NCI-H69 (cell line): ENCODE results near the gene SUGCT.
"Not testable (repeated sequence)": the region's sequence is repeated elsewhere in the genome, so short reads cannot be mapped to it uniquely, and the experiment has no call there.

ENCODE experiments used
- DNase-seq: peaks from one replicate; lab custom pipeline; 2025; lab: John Stamatoyannopoulos, UW

Gene SUGCT

GRCh38 chr7:40405991-40406390 lies 271.2 kb downstream of the SUGCT start:
- DNase-seq: no peak

- no peak for DNase-seq
These were observed 277.5 kb downstream of the SUGCT start for GRCh38 chr7:40412323-40412722.

GRCh38 chr7:40414704-40415103 lies 279.9 kb downstream of the SUGCT start:
- not testable (repeated sequence) for DNase-seq

- DNase-seq: no peak
These were observed 283.6 kb downstream of the SUGCT start for GRCh38 chr7:40418448-40418847.

GRCh38 chr7:40418983-40419382 lies 284.2 kb downstream of the SUGCT start:
- DNase-seq: no peak

- no peak for DNase-seq
These were observed 285.0 kb downstream of the SUGCT start for GRCh38 chr7:40419806-40420205.

- DNase-seq: no peak
These were observed 286.6 kb downstream of the SUGCT start for GRCh38 chr7:40421433-40421832.

GRCh38 chr7:40425696-40426095 lies 290.9 kb downstream of the SUGCT start:
- no peak for DNase-seq

- no peak for DNase-seq
These were observed 293.6 kb downstream of the SUGCT start for GRCh38 chr7:40428421-40428820.

GRCh38 chr7:40429826-40430225 lies 295.0 kb downstream of the SUGCT start:
- DNase-seq: no peak

GRCh38 chr7:40432046-40432445 lies 297.2 kb downstream of the SUGCT start:
- no peak for DNase-seq

- DNase-seq: no peak
These were observed 301.9 kb downstream of the SUGCT start for GRCh38 chr7:40436710-40437109.

GRCh38 chr7:40437498-40437897 lies 302.7 kb downstream of the SUGCT start:
- DNase-seq: no peak

- no peak for DNase-seq
These were observed 303.3 kb downstream of the SUGCT start for GRCh38 chr7:40437936-40438634.

- DNase-seq: no peak
These were observed 304.9 kb downstream of the SUGCT start for GRCh38 chr7:40439686-40440085.

GRCh38 chr7:40447345-40447744 lies 312.5 kb downstream of the SUGCT start:
- DNase-seq: no peak

GRCh38 chr7:40455485-40455884 lies 320.7 kb downstream of the SUGCT start:
- no peak for DNase-seq

GRCh38 chr7:40457776-40458480 lies 323.1 kb downstream of the SUGCT start:
- no peak for DNase-seq

- DNase-seq: no peak
These were observed 328.6 kb downstream of the SUGCT start for GRCh38 chr7:40463446-40463845.

- DNase-seq: no peak
These were observed 334.4 kb downstream of the SUGCT start for GRCh38 chr7:40468891-40469864.

GRCh38 chr7:40470091-40470592 lies 335.3 kb downstream of the SUGCT start:
- no peak for DNase-seq

- no peak for DNase-seq
These were observed 336.0 kb downstream of the SUGCT start for GRCh38 chr7:40470817-40471216.
